Measurements from ENCODE around the gene CDH6.
A peak's percentile ranks its signal among the peaks of the same experiment; 100 is the strongest.

- peak; percentile 85 for TF ChIP-seq CTCF (conservative IDR thresholded peaks at IDR 0.05; ENCODE audit: low read length)
- TF ChIP-seq EZH2phosphoT487 (IDR thresholded peaks at IDR 0.05; ENCODE audit: borderline replicate concordance): no peak
Measured at GRCh38 chr5:31232273-31232888, 38.9 kb downstream of the CDH6 start.

Data from Loucy (cell line).